ENCODE results near the gene ST8SIA4.

Gene ST8SIA4

GRCh38 chr5:100903039-100903887, at the start of gene ST8SIA4:
Gene ST8SIA4 (minus strand): TSS chr5:100903282. CDS start chr5:100902955, 327 bp downstream.
- Histone ChIP-seq H3K9me3 (ENCODE audit: low read length) (no peaks in the 10 kb centered on the region), H3F3A (ENCODE audit: insufficient read depth, low read length) (0 out of 2 replicates have a peak, but pooled peaks cover 4% of the 10 kb centered on the region), H3K79me2 (ENCODE audit: insufficient read depth, low read length) (peaks cover 4% of the 10 kb centered on the region; the same call in 1 of the 2 replicates), H3K27ac (ENCODE audit: low read depth, low read length, poor library complexity, severe bottlenecking) (peak within 1 kb of the TSS; percentile 97), H3K4me3 (ENCODE audit: low read depth, low read length, poor library complexity, severe bottlenecking) (peak within 1 kb of the TSS; percentile 87), H2AFZ (ENCODE audit: low read length) (no peak within 1 kb of the TSS), H3K36me3 (ENCODE audit: insufficient read depth, low read length) (no peaks in the 10 kb centered on the region), H3K4me2 (ENCODE audit: low read length) (peak within 1 kb of the TSS; percentile 77), H3K27me3 (ENCODE audit: insufficient read depth, low read length) (no peaks in the 10 kb centered on the region), H4K20me1 (ENCODE audit: insufficient read depth, low read length) (no peaks in the 10 kb centered on the region), H3K9ac (ENCODE audit: low read length) (peak within 1 kb of the TSS; percentile 74), H3K9me2 (ENCODE audit: low read depth, low read length) (no peaks in the 10 kb centered on the region), H3K4me1 (ENCODE audit: insufficient read depth, low read length, severe bottlenecking) (peaks cover 55% of the 10 kb centered on the region)
- TF ChIP-seq EZH2 (IDR thresholded peaks at IDR 0.05; ENCODE audit: borderline replicate concordance, low read length) (no peak), CTCF (IDR thresholded peaks at IDR 0.05; ENCODE audit: low read length) (no peak)

GRCh38 chr5:100950985-100951384, 47.9 kb upstream of the ST8SIA4 start:
- no peak for TF ChIP-seq EZH2 (IDR thresholded peaks at IDR 0.05; ENCODE audit: borderline replicate concordance, low read length)
- TF ChIP-seq CTCF (IDR thresholded peaks at IDR 0.05; ENCODE audit: low read length), result no peak
- Histone ChIP-seq H3K79me2 (ENCODE audit: insufficient read depth, low read length) (no peaks in the 10 kb centered on the region), H3K36me3 (ENCODE audit: insufficient read depth, low read length) (no peaks in the 10 kb centered on the region), H3K4me1 (ENCODE audit: insufficient read depth, low read length, severe bottlenecking) (no peaks in the 10 kb centered on the region), H3K4me2 (ENCODE audit: low read length) (no peak overlapping the region), H3K9me3 (ENCODE audit: low read length) (no peaks in the 10 kb centered on the region; the same call in 1 of the 2 replicates), H3K9me2 (ENCODE audit: low read depth, low read length) (no peaks in the 10 kb centered on the region), H4K20me1 (ENCODE audit: insufficient read depth, low read length) (no peaks in the 10 kb centered on the region), H3K27ac (ENCODE audit: low read depth, low read length, poor library complexity, severe bottlenecking) (no peak overlapping the region), H3K9ac (ENCODE audit: low read length) (no peak overlapping the region), H3K27me3 (ENCODE audit: insufficient read depth, low read length) (no peaks in the 10 kb centered on the region), H2AFZ (ENCODE audit: low read length) (no peak overlapping the region), H3K4me3 (ENCODE audit: low read depth, low read length, poor library complexity, severe bottlenecking) (no peak overlapping the region), H3F3A (ENCODE audit: insufficient read depth, low read length) (no peaks in the 10 kb centered on the region)

GRCh38 chr5:100913298-100913697, 10.2 kb upstream of the ST8SIA4 start:
- Histone ChIP-seq H3K36me3 (ENCODE audit: insufficient read depth, low read length) (no peaks in the 10 kb centered on the region), H4K20me1 (ENCODE audit: insufficient read depth, low read length) (no peaks in the 10 kb centered on the region)

More at GRCh38 chr5:100913298-100913697, 10.2 kb upstream of the ST8SIA4 start:
- Histone ChIP-seq H3K9ac (ENCODE audit: low read length) (no peak overlapping the region), H3K9me3 (ENCODE audit: low read length) (no peaks in the 10 kb centered on the region), H3K79me2 (ENCODE audit: insufficient read depth, low read length) (no peaks in the 10 kb centered on the region), H3K4me1 (ENCODE audit: insufficient read depth, low read length, severe bottlenecking) (no peaks in the 10 kb centered on the region), H3K27ac (ENCODE audit: low read depth, low read length, poor library complexity, severe bottlenecking) (no peak overlapping the region), H3K9me2 (ENCODE audit: low read depth, low read length) (no peaks in the 10 kb centered on the region), H3K4me2 (ENCODE audit: low read length) (no peak overlapping the region), H3F3A (ENCODE audit: insufficient read depth, low read length) (no peaks in the 10 kb centered on the region; the same call in 1 of the 2 replicates), H2AFZ (ENCODE audit: low read length) (no peak overlapping the region), H3K4me3 (ENCODE audit: low read depth, low read length, poor library complexity, severe bottlenecking) (no peak overlapping the region), H3K27me3 (ENCODE audit: insufficient read depth, low read length) (no peaks in the 10 kb centered on the region)
- no peak for TF ChIP-seq CTCF (IDR thresholded peaks at IDR 0.05; ENCODE audit: low read length)
- TF ChIP-seq EZH2 (IDR thresholded peaks at IDR 0.05; ENCODE audit: borderline replicate concordance, low read length), result no peak

All from OCI-LY1 (cell line).